ENCODE data around the gene TCERG1L.

DNA sequence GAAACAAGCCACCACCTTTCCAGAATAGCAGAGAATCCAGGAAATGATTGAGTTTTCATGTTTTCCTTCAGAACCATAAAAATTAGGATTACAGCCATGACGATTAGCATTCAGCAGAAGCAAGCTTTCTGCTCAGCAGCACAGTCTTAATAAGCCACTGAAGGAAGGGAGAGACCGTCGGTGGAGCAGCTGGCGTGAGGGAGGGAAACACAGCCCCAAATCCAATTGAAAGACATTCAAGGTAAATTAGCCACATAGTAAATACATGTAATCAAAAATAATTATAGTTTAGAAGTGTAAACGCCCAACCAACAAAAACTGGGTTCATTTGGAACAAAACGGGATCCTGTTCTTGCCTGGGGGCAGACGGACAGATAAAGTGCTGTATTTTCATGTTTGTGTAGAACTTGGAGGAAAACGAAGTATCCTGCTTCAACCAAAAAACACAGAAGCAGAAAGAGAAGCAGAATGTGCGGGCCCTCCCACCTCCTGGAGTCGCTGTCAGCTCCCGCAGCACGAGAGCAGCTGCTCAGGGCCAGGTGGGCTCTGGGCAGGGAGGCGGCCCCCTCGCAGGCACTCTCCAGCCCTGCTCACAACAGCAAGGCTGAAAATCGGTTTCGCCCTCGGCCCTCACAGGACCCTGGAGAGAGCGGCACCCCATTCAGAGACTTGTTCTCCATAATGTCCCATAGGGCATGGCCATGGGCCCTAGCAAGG is 84.9 kb downstream of the TCERG1L start:
- TF ChIP-seq, protein P1, sequence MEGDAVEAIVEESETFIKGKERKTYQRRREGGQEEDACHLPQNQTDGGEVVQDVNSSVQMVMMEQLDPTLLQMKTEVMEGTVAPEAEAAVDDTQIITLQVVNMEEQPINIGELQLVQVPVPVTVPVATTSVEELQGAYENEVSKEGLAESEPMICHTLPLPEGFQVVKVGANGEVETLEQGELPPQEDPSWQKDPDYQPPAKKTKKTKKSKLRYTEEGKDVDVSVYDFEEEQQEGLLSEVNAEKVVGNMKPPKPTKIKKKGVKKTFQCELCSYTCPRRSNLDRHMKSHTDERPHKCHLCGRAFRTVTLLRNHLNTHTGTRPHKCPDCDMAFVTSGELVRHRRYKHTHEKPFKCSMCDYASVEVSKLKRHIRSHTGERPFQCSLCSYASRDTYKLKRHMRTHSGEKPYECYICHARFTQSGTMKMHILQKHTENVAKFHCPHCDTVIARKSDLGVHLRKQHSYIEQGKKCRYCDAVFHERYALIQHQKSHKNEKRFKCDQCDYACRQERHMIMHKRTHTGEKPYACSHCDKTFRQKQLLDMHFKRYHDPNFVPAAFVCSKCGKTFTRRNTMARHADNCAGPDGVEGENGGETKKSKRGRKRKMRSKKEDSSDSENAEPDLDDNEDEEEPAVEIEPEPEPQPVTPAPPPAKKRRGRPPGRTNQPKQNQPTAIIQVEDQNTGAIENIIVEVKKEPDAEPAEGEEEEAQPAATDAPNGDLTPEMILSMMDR (IDR thresholded peaks at IDR 0.05): no peak
- TF ChIP-seq POLR2A (IDR thresholded peaks at IDR 0.05): no peak

Measured in body of pancreas (tissue), 4 donors.